ENCODE results near the gene PGGT1B.

The PGGT1B gene

GRCh38 chr5:115231598-115231997, 31.1 kb downstream of the PGGT1B start:
- Histone ChIP-seq H3K36me3 (ENCODE audit: control insufficient read depth in 2 of 2, insufficient read depth in 2 of 2, low read length in 2 of 2) (peaks cover 37 to 43% of the 10 kb centered on the region in 2 donors), H3K4me3 (ENCODE audit: low read length in 2 of 2) (no peak overlapping the region), H3K9ac (ENCODE audit: low read depth in 1 of 2, low read length in 2 of 2) (no peak overlapping the region), H3K4me1 (ENCODE audit: control insufficient read depth in 2 of 2, insufficient read depth in 2 of 2, low read length in 2 of 2) (no peaks in the 10 kb centered on the region), H3K9me3 (ENCODE audit: control insufficient read depth in 2 of 2, low read length in 2 of 2) (no peaks in the 10 kb centered on the region), H3K27ac (ENCODE audit: low read depth in 2 of 2, low read length in 2 of 2) (no peak overlapping the region), H3K27me3 (ENCODE audit: control insufficient read depth in 2 of 2, insufficient read depth in 2 of 2, low read length in 2 of 2) (no peaks in the 10 kb centered on the region)

GRCh38 chr5:115229606-115230005, 33.1 kb downstream of the PGGT1B start:
- Histone ChIP-seq H3K9me3 (ENCODE audit: control insufficient read depth in 2 of 2, low read length in 2 of 2) (no peaks in the 10 kb centered on the region), H3K4me1 (ENCODE audit: control insufficient read depth in 2 of 2, insufficient read depth in 2 of 2, low read length in 2 of 2) (no peaks in the 10 kb centered on the region), H3K27ac (ENCODE audit: low read depth in 2 of 2, low read length in 2 of 2) (no peak overlapping the region), H3K4me3 (ENCODE audit: low read length in 2 of 2) (no peak overlapping the region), H3K36me3 (ENCODE audit: control insufficient read depth in 2 of 2, insufficient read depth in 2 of 2, low read length in 2 of 2) (peaks cover 32 to 35% of the 10 kb centered on the region in 2 donors), H3K9ac (ENCODE audit: low read depth in 1 of 2, low read length in 2 of 2) (no peak overlapping the region), H3K27me3 (ENCODE audit: control insufficient read depth in 2 of 2, insufficient read depth in 2 of 2, low read length in 2 of 2) (no peaks in the 10 kb centered on the region)

DNA sequence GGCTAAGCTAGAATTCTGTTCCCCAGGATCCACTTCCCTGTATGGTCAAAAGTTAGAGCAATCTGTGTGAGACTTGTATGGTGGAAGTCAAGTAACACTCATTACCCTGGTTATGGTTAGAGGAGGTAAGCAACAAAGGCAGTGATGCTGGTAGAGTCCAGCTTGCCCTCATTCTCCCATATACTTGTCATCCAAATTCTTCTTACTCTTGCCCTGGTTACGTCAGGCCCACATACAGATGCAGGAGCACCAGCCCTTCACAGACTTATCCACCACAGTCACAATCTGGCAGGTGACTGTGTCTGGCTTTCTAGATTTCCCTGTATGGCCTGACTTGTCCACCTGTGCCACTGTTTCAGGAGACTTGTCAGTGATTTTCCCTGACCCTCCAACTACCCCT, 35.4 kb downstream of the PGGT1B start:
- Histone ChIP-seq H3K27ac (ENCODE audit: low read depth in 2 of 2, low read length in 2 of 2) (no peak overlapping the region), H3K36me3 (ENCODE audit: control insufficient read depth in 2 of 2, insufficient read depth in 2 of 2, low read length in 2 of 2) (peaks cover 36 to 41% of the 10 kb centered on the region in 2 donors), H3K27me3 (ENCODE audit: control insufficient read depth in 2 of 2, insufficient read depth in 2 of 2, low read length in 2 of 2) (no peaks in the 10 kb centered on the region), H3K4me3 (ENCODE audit: low read length in 2 of 2) (no peak overlapping the region), H3K9ac (ENCODE audit: low read depth in 1 of 2, low read length in 2 of 2) (no peak overlapping the region), H3K9me3 (ENCODE audit: control insufficient read depth in 2 of 2, low read length in 2 of 2) (no peaks in the 10 kb centered on the region), H3K4me1 (ENCODE audit: control insufficient read depth in 2 of 2, insufficient read depth in 2 of 2, low read length in 2 of 2) (no peaks in the 10 kb centered on the region)

- Histone ChIP-seq H3K36me3 (ENCODE audit: control insufficient read depth in 2 of 2, insufficient read depth in 2 of 2, low read length in 2 of 2) (peaks cover 5 to 18% of the 10 kb centered on the region in 2 donors), H3K4me1 (ENCODE audit: control insufficient read depth in 2 of 2, insufficient read depth in 2 of 2, low read length in 2 of 2) (no peaks in the 10 kb centered on the region), H3K4me3 (ENCODE audit: low read length in 2 of 2) (no peak overlapping the region), H3K9me3 (ENCODE audit: control insufficient read depth in 2 of 2, low read length in 2 of 2) (no peaks in the 10 kb centered on the region), H3K27me3 (ENCODE audit: control insufficient read depth in 2 of 2, insufficient read depth in 2 of 2, low read length in 2 of 2) (no peaks in the 10 kb centered on the region), H3K27ac (ENCODE audit: low read depth in 2 of 2, low read length in 2 of 2) (no peak overlapping the region), H3K9ac (ENCODE audit: low read depth in 1 of 2, low read length in 2 of 2) (no peak overlapping the region)
Measured at GRCh38 chr5:115214541-115214940, 48.1 kb downstream of the PGGT1B start.

GRCh38 chr5:115209279-115209678, 53.4 kb downstream of the PGGT1B start:
- Histone ChIP-seq H3K9ac (ENCODE audit: low read depth in 1 of 2, low read length in 2 of 2) (no peak overlapping the region), H3K27me3 (ENCODE audit: control insufficient read depth in 2 of 2, insufficient read depth in 2 of 2, low read length in 2 of 2) (no peaks in the 10 kb centered on the region), H3K4me3 (ENCODE audit: low read length in 2 of 2) (no peak overlapping the region), H3K36me3 (ENCODE audit: control insufficient read depth in 2 of 2, insufficient read depth in 2 of 2, low read length in 2 of 2) (peaks cover 5 to 13% of the 10 kb centered on the region in 2 donors), H3K4me1 (ENCODE audit: control insufficient read depth in 2 of 2, insufficient read depth in 2 of 2, low read length in 2 of 2) (no peaks in the 10 kb centered on the region), H3K9me3 (ENCODE audit: control insufficient read depth in 2 of 2, low read length in 2 of 2) (no peaks in the 10 kb centered on the region), H3K27ac (ENCODE audit: low read depth in 2 of 2, low read length in 2 of 2) (no peak overlapping the region)

DNA sequence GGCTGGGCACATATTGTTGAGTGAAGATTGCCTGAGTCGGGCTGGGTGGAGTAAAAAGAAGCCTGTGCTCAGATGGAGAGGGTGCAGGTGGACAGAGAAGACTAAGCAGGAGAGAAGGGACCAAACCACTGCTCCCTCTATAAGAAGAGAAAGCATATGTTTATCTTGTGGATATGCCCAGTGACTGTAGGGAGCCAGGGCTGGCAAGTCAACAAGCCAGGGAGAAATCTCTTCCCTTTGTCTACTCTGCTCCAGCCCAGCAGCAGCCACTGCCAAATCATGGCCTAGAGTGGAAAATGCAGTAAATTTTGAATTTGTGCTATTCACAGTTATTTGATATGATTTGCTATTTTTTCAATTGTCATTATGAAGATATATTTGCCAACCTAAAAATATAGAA, 59.7 kb downstream of the PGGT1B start:
- H3K27me3 ChIP-seq (ENCODE audit: control insufficient read depth in 2 of 2, insufficient read depth in 2 of 2, low read length in 2 of 2) = no peaks in the 10 kb centered on the region
- no peaks in the 10 kb centered on the region for H3K36me3 ChIP-seq (ENCODE audit: control insufficient read depth in 2 of 2, insufficient read depth in 2 of 2, low read length in 2 of 2)
- H3K9me3 ChIP-seq (ENCODE audit: control insufficient read depth in 2 of 2, low read length in 2 of 2) = no peaks in the 10 kb centered on the region
- no peak overlapping the region for H3K4me3 ChIP-seq (ENCODE audit: low read length in 2 of 2)
- no peak overlapping the region for H3K27ac ChIP-seq (ENCODE audit: low read depth in 2 of 2, low read length in 2 of 2)
- no peak overlapping the region for H3K9ac ChIP-seq (ENCODE audit: low read depth in 1 of 2, low read length in 2 of 2)
- no peaks in the 10 kb centered on the region for H3K4me1 ChIP-seq (ENCODE audit: control insufficient read depth in 2 of 2, insufficient read depth in 2 of 2, low read length in 2 of 2)

GRCh38 chr5:115196161-115196560, 66.5 kb downstream of the PGGT1B start:
- Histone ChIP-seq H3K27ac (ENCODE audit: low read depth in 2 of 2, low read length in 2 of 2) (no peak overlapping the region), H3K36me3 (ENCODE audit: control insufficient read depth in 2 of 2, insufficient read depth in 2 of 2, low read length in 2 of 2) (no peaks in the 10 kb centered on the region), H3K9ac (ENCODE audit: low read depth in 1 of 2, low read length in 2 of 2) (no peak overlapping the region), H3K4me3 (ENCODE audit: low read length in 2 of 2) (no peak overlapping the region), H3K27me3 (ENCODE audit: control insufficient read depth in 2 of 2, insufficient read depth in 2 of 2, low read length in 2 of 2) (no peaks in the 10 kb centered on the region), H3K9me3 (ENCODE audit: control insufficient read depth in 2 of 2, low read length in 2 of 2) (no peaks in the 10 kb centered on the region), H3K4me1 (ENCODE audit: control insufficient read depth in 2 of 2, insufficient read depth in 2 of 2, low read length in 2 of 2) (peaks cover 17 to 33% of the 10 kb centered on the region in 2 donors)

DNA sequence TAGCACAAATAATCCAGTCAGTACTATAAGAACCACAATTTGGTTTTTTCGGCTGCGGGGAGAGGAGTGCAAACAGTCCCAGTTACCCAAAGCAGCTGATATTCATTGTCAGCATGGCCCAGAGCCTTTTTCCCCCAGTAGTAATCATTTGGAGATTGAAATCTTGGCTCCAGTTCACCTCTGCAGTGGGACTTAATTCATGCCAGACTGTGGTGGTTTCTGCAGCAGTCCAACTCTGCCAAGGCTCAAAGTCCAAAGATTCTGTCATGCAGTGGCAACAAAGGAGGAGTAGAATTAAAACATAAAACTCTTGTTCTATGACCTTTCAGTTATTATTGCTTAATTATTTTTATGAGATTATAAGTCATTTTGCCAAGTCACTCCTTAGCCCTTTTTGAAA, 68.0 kb downstream of the PGGT1B start:
- no peaks in the 10 kb centered on the region for H3K36me3 ChIP-seq (ENCODE audit: control insufficient read depth in 2 of 2, insufficient read depth in 2 of 2, low read length in 2 of 2)
- H3K27ac ChIP-seq (ENCODE audit: low read depth in 2 of 2, low read length in 2 of 2) = peak overlapping the region; percentile 62 to 67
- peak overlapping the region; percentile 19 to 45 for H3K9ac ChIP-seq (ENCODE audit: low read depth in 1 of 2, low read length in 2 of 2)
- peak overlapping the region; percentile 36 to 51 for H3K4me3 ChIP-seq (ENCODE audit: low read length in 2 of 2)
- no peaks in the 10 kb centered on the region for H3K27me3 ChIP-seq (ENCODE audit: control insufficient read depth in 2 of 2, insufficient read depth in 2 of 2, low read length in 2 of 2)
- H3K9me3 ChIP-seq (ENCODE audit: control insufficient read depth in 2 of 2, low read length in 2 of 2) = no peaks in the 10 kb centered on the region
- peaks cover 19 to 47% of the 10 kb centered on the region in 2 donors for H3K4me1 ChIP-seq (ENCODE audit: control insufficient read depth in 2 of 2, insufficient read depth in 2 of 2, low read length in 2 of 2)

DNA sequence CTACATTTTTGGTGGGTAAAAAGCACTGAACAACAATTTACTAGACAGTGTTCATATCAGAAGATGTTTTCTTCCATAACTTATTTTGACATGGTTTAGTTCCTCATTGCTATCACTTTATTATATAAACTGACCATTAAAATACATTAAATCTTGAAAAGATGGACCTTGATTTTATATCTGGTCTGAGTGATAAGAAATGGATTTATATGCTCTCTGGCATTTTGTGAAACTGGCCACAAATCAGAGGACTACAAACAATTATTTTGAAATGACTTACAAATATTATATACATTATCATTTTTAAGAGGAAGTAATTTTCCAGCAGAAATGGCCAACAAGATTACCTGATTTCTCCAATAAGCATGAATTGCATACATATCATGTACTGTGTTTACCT, 69.4 kb downstream of the PGGT1B start:
- H3K4me3 ChIP-seq (ENCODE audit: low read length in 2 of 2) = no peak overlapping the region
- H3K27me3 ChIP-seq (ENCODE audit: control insufficient read depth in 2 of 2, insufficient read depth in 2 of 2, low read length in 2 of 2) = no peaks in the 10 kb centered on the region
- H3K9ac ChIP-seq (ENCODE audit: low read depth in 1 of 2, low read length in 2 of 2) = no peak overlapping the region
- peak overlapping the region; percentile 62 to 67 for H3K27ac ChIP-seq (ENCODE audit: low read depth in 2 of 2, low read length in 2 of 2)
- H3K4me1 ChIP-seq (ENCODE audit: control insufficient read depth in 2 of 2, insufficient read depth in 2 of 2, low read length in 2 of 2) = peaks cover 19 to 50% of the 10 kb centered on the region in 2 donors
- H3K9me3 ChIP-seq (ENCODE audit: control insufficient read depth in 2 of 2, low read length in 2 of 2) = no peaks in the 10 kb centered on the region
- H3K36me3 ChIP-seq (ENCODE audit: control insufficient read depth in 2 of 2, insufficient read depth in 2 of 2, low read length in 2 of 2) = no peaks in the 10 kb centered on the region

- Histone ChIP-seq H3K4me1 (ENCODE audit: control insufficient read depth in 2 of 2, insufficient read depth in 2 of 2, low read length in 2 of 2) (peaks cover 19 to 50% of the 10 kb centered on the region in 2 donors), H3K27ac (ENCODE audit: low read depth in 2 of 2, low read length in 2 of 2) (peak overlapping the region; percentile 82 to 84), H3K9ac (ENCODE audit: low read depth in 1 of 2, low read length in 2 of 2) (peak overlapping the region in 1 of 2 donors; percentile 29)
Measured at GRCh38 chr5:115192098-115192497, 70.6 kb downstream of the PGGT1B start.

More at GRCh38 chr5:115192098-115192497, 70.6 kb downstream of the PGGT1B start:
- no peaks in the 10 kb centered on the region for H3K36me3 ChIP-seq (ENCODE audit: control insufficient read depth in 2 of 2, insufficient read depth in 2 of 2, low read length in 2 of 2)
- no peaks in the 10 kb centered on the region for H3K9me3 ChIP-seq (ENCODE audit: control insufficient read depth in 2 of 2, low read length in 2 of 2)
- H3K27me3 ChIP-seq (ENCODE audit: control insufficient read depth in 2 of 2, insufficient read depth in 2 of 2, low read length in 2 of 2) = no peaks in the 10 kb centered on the region
- no peak overlapping the region for H3K4me3 ChIP-seq (ENCODE audit: low read length in 2 of 2)

Data from mucosa of rectum (tissue), 2 donors.